Naive B cell (primary cell): ENCODE data around the gene P2RY10. TPM values are rescaled to one million over a fixed set of nuclear protein-coding genes. Genes with fewer than 3 reads are reported as not detected.
A peak's percentile ranks its signal among the peaks of the same experiment; 100 is the strongest.

Experiments
- ATAC-seq, 2 donors: fragments of 150-1000 bp; cut with Tn5 transposase; 2 replicates each; pipeline ENCODE4 v1.10.0; 2021; ENCODE audit warnings: low read depth in 2 of 2, mild to moderate bottlenecking in 2 of 2, moderate library complexity in 2 of 2
- DNase-seq: peaks from one replicate; pipeline ENCODE4 v3.0.0; 2022
- H3K27ac Mint-ChIP-seq, 6 donors: one replicate each; pipeline ENCODE4 v1.8.0; 2020 to 2022; ENCODE audit warnings: mild to moderate bottlenecking in 6 of 6, mixed read lengths in 6 of 6, moderate library complexity in 5 of 6, inconsistent platforms in 2 of 6
- H3K27me3 Mint-ChIP-seq, 3 donors: one replicate each; pipeline ENCODE4 v1.8.0; 2021 to 2022; ENCODE audit warnings: mixed read lengths in 3 of 3, mild to moderate bottlenecking in 1 of 3
- H3K36me3 Mint-ChIP-seq, 2 donors: one replicate each; pipeline ENCODE4 v1.8.0; 2020 to 2022; ENCODE audit warnings: mixed read lengths in 2 of 2, inconsistent platforms in 1 of 2, mild to moderate bottlenecking in 1 of 2
- H3K4me1 Mint-ChIP-seq, 3 donors: one replicate each; pipeline ENCODE4 v1.8.0; 2020 to 2022; ENCODE audit warnings: mixed read lengths in 3 of 3, inconsistent platforms in 1 of 3, mild to moderate bottlenecking in 1 of 3, moderate library complexity in 1 of 3
- H3K4me3 Mint-ChIP-seq, 8 donors: one replicate each; pipeline ENCODE4 v1.8.0; 2020 to 2022; ENCODE audit warnings: mild to moderate bottlenecking in 8 of 8, mixed read lengths in 8 of 8, moderate library complexity in 8 of 8, inconsistent platforms in 2 of 8
- H3K9me3 Mint-ChIP-seq, 7 donors: one replicate each; pipeline ENCODE4 v1.8.0; 2020 to 2022; ENCODE audit warnings: mixed read lengths in 7 of 7, mild to moderate bottlenecking in 5 of 7, inconsistent platforms in 2 of 7, moderate library complexity in 1 of 7
- polyA plus RNA-seq, 6 donors: library from polyadenylated mRNA; unstranded; fragments of 300-500 nt; fragmentation: Illumina TruSeq; gene quantifications; one replicate each; pipeline ENCODE4 v1.2.3, GENCODE V29; 2021; ENCODE audit warnings: low read depth in 6 of 6

P2RY10 gene, protein sequence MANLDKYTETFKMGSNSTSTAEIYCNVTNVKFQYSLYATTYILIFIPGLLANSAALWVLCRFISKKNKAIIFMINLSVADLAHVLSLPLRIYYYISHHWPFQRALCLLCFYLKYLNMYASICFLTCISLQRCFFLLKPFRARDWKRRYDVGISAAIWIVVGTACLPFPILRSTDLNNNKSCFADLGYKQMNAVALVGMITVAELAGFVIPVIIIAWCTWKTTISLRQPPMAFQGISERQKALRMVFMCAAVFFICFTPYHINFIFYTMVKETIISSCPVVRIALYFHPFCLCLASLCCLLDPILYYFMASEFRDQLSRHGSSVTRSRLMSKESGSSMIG
- 100 to 1,000 TPM; 236 to 292 (median 251) TPM for polyA plus RNA-seq

DNA sequence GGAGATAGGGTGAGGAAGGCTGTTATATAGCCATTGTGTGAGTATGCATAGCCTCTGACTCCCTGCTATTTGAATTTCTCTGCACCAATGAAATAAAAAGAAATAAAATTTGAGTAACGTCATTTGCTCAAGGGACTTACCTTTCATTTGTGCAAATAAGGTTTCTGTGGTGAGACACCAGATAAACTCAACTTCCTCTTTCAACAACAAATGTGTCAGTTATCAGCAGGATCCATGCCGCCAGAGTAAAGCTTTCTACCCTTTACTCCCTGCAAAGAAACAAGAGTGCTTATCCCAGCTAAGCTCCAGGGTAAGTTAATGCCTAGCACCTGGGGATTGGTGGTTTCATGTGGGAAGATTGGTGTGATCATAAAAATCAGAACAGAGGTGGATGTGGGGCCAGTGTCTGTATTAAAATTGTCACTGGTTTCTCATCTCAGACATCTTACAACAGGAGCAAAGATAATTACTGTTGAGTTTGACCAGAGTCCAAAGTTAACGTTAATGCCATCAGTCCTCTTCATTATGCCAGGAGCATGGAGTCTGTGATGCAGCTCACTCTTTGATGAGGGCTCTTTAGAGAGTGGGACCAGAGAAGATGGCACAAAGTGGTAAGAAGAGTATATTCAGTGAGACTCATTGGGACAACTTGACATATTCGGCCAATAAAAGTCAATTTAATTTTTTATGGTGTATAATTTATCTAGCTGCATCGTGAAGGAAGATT, at the start of gene P2RY10:
TSS of gene P2RY10 (plus strand) at position 206 of the 727 bp plus-strand sequence. CDS start 15,130 bp downstream, outside the sequence.
- no peaks in the 10 kb centered on the region for H3K27me3 Mint-ChIP-seq
- H3K36me3 Mint-ChIP-seq, result peaks cover 0 to 4% of the 10 kb centered on the region in 2 donors
- H3K4me3 Mint-ChIP-seq, result peak within 1 kb of the TSS; percentile 86 to 100 (median 96)
- H3K9me3 Mint-ChIP-seq, result no peaks in the 10 kb centered on the region
- ATAC-seq (peak; percentile 83 to 84), DNase-seq (peak; percentile 69)
- peak within 1 kb of the TSS; percentile 87 to 98 (median 97) for H3K27ac Mint-ChIP-seq
- H3K4me1 Mint-ChIP-seq, result peaks cover 37 to 56% (median 42%) of the 10 kb centered on the region in 3 donors

DNA sequence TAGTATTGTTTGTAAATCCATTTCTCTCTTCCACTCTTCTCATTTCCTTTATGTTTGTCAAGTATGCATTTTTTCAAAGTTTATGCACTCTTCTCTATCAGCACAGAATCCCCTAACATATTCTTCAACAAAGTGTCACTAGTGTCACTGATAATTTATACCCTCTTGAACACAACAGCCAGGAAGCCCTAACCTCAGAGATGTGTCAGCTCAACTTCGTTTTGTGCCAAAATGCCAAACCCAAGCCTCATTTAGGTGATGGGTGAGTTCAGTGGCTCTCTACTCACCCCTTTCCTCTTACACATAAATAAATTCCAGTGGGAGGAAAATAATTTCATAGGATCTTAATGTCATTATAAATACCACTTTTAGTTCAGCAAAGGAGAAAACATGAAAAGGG, 22.4 kb upstream of the P2RY10 start:
- peak overlapping the region in 1 of 6 donors; percentile 1 for H3K27ac Mint-ChIP-seq
- DNase-seq, result no peak
- H3K27me3 Mint-ChIP-seq, result no peaks in the 10 kb centered on the region
- H3K9me3 Mint-ChIP-seq, result peaks cover 0 to 4% (median 0%) of the 10 kb centered on the region in 7 donors
- H3K4me3 Mint-ChIP-seq, result peak overlapping the region in 2 of 8 donors; percentile 1 to 13
- no peaks in the 10 kb centered on the region for H3K36me3 Mint-ChIP-seq
- ATAC-seq, result no peak
- peaks cover 9 to 17% (median 12%) of the 10 kb centered on the region in 3 donors for H3K4me1 Mint-ChIP-seq

DNA sequence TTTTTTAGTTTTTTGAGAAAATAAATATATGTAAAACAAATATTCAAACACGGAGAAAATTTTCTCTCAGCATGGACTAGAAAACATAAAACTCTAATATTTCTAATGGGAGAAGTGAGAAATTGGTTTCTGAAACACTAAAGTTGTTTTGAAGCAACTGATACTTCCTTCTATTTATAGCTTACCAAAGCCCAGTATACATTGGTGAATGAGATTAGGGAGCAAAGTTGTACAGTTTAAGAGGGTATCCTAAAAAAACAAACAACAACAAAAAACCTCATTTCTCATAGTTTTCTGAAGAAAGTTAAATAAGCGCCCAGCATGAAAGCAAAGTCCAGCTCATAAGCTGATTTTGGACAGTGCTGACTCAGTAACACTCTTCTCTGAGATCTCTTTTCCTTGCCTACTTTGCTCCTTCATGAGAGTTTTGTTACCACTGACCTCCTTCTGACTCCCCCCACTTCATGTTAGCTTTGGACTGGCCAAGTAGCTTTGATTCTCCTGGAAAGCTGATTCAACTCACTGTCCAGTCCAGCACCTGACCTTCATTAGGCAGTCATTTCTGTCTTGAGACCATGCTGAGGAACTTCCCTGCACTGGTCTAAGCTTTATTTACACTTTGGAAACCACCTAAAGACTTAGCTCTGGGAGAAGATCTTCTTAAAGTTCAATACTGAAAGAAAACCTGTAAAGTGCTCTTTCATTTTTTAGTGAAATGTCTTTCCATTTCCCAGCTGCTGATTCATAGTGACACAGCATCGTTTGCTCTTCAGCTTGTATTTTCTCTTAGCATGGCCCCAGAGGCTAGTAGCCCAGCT, 21.8 kb upstream of the P2RY10 start:
- Mint-ChIP-seq H3K27me3 (no peaks in the 10 kb centered on the region), H3K9me3 (peaks cover 0 to 4% (median 1%) of the 10 kb centered on the region in 7 donors), H3K4me3 (peak overlapping the region in 6 of 8 donors; percentile 1 to 67 (median 28)), H3K4me1 (peaks cover 9 to 17% (median 12%) of the 10 kb centered on the region in 3 donors), H3K27ac (peak overlapping the region in 4 of 6 donors; percentile 1 to 70 (median 16)), H3K36me3 (no peaks in the 10 kb centered on the region)
- DNase-seq (no peak), ATAC-seq (peak; percentile 32 to 45)

DNA sequence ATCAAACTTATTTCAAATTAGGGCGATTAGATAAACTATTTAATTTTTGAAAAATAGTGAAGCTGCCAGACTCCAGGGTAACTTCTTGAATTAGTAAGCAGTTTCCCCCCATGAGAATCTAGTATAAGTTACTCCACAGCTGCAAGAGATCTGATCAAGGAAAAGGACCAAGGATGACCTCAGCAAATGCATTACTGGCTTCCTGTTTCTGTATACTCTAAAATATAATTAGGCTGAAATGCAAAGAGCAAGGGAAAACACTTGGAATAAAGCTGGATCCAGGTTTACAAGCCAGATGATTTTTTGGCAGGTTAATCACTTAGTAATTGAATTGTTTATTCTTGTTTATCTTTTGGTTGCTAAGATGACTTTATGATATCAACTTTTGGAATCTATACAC, 13.4 kb upstream of the P2RY10 start:
- no peaks in the 10 kb centered on the region for H3K27me3 Mint-ChIP-seq
- no peak overlapping the region for H3K4me3 Mint-ChIP-seq
- H3K36me3 Mint-ChIP-seq, result no peaks in the 10 kb centered on the region
- ATAC-seq (no peak), DNase-seq (no peak)
- no peak overlapping the region for H3K27ac Mint-ChIP-seq
- peaks cover 4 to 17% (median 8%) of the 10 kb centered on the region in 7 donors for H3K9me3 Mint-ChIP-seq
- peaks cover 0 to 6% (median 0%) of the 10 kb centered on the region in 3 donors for H3K4me1 Mint-ChIP-seq

DNA sequence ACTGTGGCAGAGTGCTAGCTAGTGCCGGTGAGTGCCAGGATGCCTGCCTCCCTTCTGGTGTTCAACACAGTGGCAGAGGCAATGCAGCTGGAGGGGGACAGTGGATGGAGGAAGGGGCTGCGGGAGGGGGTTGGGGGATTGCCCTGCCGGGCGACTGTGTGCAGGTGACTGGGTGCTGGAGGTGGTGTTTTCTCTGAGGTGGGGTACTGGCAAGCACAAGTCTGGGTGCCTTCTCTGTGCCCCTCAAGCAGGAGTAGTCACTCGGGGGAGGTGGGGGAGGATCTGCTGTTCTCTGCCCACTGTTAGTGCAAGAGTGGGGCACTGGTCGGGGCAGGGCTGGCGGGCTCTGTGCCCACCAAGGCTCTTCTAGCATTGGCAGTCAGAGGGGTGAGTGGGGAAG, 10.3 kb upstream of the P2RY10 start:
- H3K9me3 Mint-ChIP-seq, result peaks cover 0 to 20% (median 11%) of the 10 kb centered on the region in 7 donors
- DNase-seq, result no peak
- no peak overlapping the region for H3K27ac Mint-ChIP-seq
- H3K27me3 Mint-ChIP-seq, result no peaks in the 10 kb centered on the region
- no peak for ATAC-seq
- H3K4me1 Mint-ChIP-seq, result peaks cover 0 to 6% (median 2%) of the 10 kb centered on the region in 3 donors
- no peaks in the 10 kb centered on the region for H3K36me3 Mint-ChIP-seq
- H3K4me3 Mint-ChIP-seq, result no peak overlapping the region

DNA sequence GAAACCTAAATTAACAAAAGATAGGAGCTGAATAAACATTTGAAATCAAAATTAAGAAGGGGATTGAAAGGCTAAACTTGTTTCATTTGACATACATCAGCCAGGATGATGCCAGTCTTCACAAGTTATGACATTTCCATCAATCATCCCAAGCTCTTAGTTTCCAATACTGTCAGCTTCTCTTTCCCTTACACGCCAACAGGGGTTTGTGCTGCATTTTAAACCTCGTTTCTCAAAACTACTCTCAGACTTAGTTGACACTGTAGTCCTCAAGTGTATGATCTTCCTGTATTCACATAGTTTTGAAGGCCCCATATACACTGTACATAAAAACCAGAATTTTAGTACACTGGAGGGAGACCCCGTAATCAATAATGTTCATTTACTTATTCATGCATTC, 840 bp upstream of the P2RY10 start:
- ATAC-seq (no peak), DNase-seq (no peak)
- Mint-ChIP-seq H3K27ac (peak overlapping the region; percentile 87 to 98 (median 97)), H3K4me1 (peaks cover 29 to 46% (median 34%) of the 10 kb centered on the region in 3 donors), H3K4me3 (peak overlapping the region; percentile 86 to 100 (median 96)), H3K36me3 (peaks cover 0 to 4% of the 10 kb centered on the region in 2 donors), H3K27me3 (no peaks in the 10 kb centered on the region), H3K9me3 (no peaks in the 10 kb centered on the region)

DNA sequence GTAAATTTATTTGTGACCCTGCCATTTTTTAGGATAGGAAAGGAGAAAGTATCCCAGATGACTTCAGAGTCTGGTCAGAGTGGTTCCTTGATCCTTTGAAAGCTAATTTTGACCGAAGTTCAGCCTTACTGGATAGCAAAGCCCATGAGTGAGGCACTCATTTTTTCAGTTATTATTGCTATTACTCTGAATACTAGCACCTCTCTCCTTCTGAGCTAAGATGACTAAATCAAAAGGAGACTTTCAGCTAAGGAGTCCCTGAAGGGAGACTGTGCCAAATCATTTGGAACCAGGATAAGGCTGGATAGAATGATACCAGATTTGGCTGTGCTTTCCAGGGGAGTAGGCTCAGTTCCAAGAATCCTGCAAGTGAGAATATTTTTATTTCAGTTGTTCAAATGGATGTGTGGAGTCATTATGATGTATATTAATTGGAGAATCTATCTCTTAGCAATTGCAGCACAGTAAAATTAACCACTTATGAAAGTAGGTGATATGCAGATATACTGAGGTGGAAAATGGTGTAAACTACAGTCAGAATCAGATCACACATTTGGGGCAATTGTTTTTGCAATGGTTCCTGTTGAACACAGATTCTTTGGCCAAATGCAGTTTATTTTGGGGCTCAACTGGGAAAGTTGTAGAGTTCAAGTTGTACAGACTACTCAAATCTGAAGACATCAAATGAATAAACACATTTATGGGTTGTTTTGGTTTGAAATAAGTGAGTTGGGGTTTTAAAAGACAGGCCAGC, 1.2 kb downstream of the P2RY10 start:
- Mint-ChIP-seq H3K27ac (peak overlapping the region; percentile 87 to 98 (median 97)), H3K4me1 (peaks cover 37 to 56% (median 50%) of the 10 kb centered on the region in 3 donors), H3K36me3 (peaks cover 0 to 4% of the 10 kb centered on the region in 2 donors), H3K27me3 (no peaks in the 10 kb centered on the region), H3K9me3 (no peaks in the 10 kb centered on the region), H3K4me3 (peak overlapping the region; percentile 86 to 100 (median 96))
- no peak for DNase-seq
- no peak for ATAC-seq

DNA sequence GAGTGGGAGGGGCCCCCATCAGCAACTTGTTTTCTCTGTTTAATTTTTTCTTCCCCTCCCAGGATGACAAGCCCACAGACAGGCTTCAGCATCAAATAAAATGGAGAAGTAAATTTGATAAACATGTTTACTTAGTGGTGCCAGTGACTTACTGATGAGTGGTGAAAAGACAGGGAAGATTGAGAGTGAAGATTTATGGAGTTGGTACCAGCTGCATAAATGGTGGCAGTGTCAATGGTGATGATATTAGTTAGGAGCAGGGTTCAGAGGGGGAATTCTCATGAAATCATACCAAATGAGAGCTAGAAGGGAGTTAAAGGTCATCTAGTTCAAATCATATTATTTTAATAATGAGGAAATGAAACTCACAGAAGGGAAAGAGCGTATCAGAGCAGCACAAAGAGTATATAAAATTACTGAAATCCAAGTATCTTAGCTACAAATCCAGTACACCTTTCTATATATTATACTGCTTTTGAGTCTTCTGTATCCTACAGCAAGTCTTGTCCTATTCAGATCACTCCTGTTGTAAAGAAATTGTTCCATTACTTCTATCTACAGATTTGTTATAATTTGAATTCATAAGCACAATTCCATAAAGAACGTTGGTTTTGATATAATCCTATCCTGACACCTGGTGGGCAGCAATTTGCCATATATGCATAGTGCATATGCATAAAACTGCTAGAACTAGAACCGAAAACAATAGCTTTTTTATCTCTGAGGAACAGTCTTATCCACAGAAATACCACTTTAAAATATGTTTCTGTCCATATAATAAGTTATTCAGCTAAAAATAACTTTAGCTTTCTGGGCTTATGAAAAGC, 5.0 kb downstream of the P2RY10 start:
- Mint-ChIP-seq H3K9me3 (no peaks in the 10 kb centered on the region), H3K36me3 (peaks cover 22 to 26% of the 10 kb centered on the region in 2 donors), H3K4me1 (peaks cover 33 to 60% (median 51%) of the 10 kb centered on the region in 3 donors), H3K27ac (peak overlapping the region; percentile 58 to 88 (median 75)), H3K27me3 (no peaks in the 10 kb centered on the region), H3K4me3 (peak overlapping the region; percentile 86 to 100 (median 96))
- peak; percentile 39 to 49 for ATAC-seq
- no peak for DNase-seq

DNA sequence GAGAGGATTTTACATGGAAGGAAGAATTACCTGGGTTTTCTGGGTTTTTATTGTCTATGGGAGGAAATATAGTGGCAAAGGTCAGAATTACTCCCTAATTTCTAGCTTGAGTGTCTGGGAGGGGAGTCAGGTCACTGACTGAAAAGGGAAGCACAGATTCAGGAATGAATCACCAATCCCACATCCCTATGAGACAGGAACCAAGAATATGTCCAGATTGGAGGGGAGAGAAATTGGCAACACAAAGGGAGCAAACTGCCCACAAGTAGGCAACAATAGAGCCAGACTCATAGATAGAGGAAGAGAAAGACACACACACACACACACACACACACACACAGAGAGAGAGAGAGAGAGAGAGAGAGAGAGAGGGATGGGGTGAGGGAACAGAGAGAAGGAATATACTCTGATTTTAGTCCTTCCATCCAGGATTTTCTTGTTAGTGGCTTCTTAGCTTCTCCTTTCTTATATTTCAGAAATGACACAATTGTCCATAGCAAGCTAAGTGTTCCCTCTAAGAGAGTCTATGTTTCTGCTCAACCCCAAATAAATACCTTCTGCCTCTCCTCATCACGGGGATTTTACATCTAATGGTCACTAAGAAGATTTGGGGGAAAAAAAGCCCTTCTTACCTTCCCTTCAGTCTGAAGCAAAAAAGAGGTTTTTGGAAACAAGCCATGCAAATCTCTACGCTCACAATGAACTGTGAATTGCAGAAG, 12.0 kb downstream of the P2RY10 start:
- peaks cover 38 to 81% (median 80%) of the 10 kb centered on the region in 3 donors for H3K4me1 Mint-ChIP-seq

DNA sequence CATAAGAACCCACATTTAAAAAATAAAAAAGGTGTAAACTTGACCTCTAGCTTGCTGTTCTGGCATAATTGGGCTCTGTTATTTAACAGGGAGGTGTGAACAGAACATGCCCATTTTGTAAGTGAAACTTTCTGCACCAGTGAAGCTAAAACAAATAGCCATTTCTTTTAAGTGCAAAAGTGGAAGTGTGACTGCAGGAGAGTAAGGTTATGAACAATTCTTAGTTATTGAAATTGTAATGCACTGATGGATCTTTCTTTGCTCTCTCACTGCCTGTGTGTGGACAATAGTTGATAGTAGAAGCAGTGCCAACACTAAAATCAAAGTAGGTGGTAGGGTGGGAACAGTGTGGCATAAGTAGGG, 12.6 kb downstream of the P2RY10 start:
- Mint-ChIP-seq H3K4me3 (peak overlapping the region in 7 of 8 donors; percentile 18 to 85 (median 70)), H3K9me3 (peaks cover 0 to 3% (median 0%) of the 10 kb centered on the region in 7 donors), H3K36me3 (peaks cover 11 to 26% of the 10 kb centered on the region in 2 donors), H3K4me1 (peaks cover 35 to 76% (median 75%) of the 10 kb centered on the region in 3 donors), H3K27me3 (no peaks in the 10 kb centered on the region), H3K27ac (peak overlapping the region; percentile 64 to 98 (median 74))
- DNase-seq, result peak; percentile 58
- peak; percentile 83 to 86 for ATAC-seq

More for the DNA sequence above, 12.0 kb downstream of the P2RY10 start:
- DNase-seq, result no peak
- H3K36me3 Mint-ChIP-seq, result peaks cover 17 to 28% of the 10 kb centered on the region in 2 donors
- peak overlapping the region; percentile 26 to 85 (median 72) for H3K4me3 Mint-ChIP-seq
- H3K27ac Mint-ChIP-seq, result peak overlapping the region; percentile 59 to 98 (median 74)
- peaks cover 0 to 3% (median 0%) of the 10 kb centered on the region in 7 donors for H3K9me3 Mint-ChIP-seq
- peak; percentile 29 to 38 for ATAC-seq
- H3K27me3 Mint-ChIP-seq, result no peaks in the 10 kb centered on the region
